Smooth muscle cell of the brain vasculature (primary cell): Measurements from ENCODE around the gene NPTX2.

Experiments
- DNase-seq: peaks from one replicate; pipeline ENCODE4 v3.0.0-alpha.2; 2012; ENCODE audit warnings: low read depth, low spot score

Gene NPTX2

GRCh38 chr7:98618786-98619185, 1.7 kb downstream of the NPTX2 start:
- DNase-seq, result no peak

DNA sequence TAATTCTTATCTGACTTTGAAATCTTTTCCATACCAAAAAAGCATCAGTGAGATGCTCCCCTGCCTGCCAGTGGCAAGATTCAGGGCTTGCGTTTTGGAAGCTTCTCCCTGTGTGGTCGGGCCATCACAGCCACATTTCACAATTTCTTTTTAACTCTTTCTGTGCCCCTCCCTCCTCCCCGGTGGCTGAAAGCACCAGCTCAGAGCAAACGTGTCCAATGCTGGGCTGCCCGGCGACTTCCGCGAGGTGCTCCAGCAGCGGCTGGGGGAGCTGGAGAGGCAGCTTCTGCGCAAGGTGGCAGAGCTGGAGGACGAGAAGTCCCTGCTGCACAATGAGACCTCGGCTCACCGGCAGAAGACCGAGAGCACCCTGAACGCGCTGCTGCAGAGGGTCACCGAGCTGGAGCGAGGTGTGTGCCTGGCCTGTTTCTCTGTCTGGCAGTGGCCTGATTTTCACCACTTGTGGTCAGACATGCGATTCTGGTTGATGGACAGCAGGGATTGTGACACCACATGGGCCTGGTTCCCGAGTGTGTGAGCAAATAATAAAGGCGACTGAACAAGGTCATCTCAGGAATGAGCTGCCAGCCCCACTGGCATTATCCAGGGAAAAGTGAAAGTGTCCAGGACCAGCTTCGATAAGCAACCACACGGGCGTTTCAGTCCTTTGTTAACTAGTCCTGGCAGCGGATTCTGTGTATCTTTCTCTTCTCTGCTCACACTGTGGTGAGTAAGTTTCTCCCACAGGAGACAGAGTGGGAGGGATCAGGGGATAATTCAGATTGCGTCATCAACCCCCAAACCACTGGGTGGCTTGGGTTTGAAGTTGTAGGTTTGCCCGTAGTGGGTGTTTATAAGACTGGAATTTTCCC, 2.6 kb downstream of the NPTX2 start:
- no peak for DNase-seq

- DNase-seq, result no peak
Measured at GRCh38 chr7:98621573-98622482, 4.7 kb downstream of the NPTX2 start.

DNA sequence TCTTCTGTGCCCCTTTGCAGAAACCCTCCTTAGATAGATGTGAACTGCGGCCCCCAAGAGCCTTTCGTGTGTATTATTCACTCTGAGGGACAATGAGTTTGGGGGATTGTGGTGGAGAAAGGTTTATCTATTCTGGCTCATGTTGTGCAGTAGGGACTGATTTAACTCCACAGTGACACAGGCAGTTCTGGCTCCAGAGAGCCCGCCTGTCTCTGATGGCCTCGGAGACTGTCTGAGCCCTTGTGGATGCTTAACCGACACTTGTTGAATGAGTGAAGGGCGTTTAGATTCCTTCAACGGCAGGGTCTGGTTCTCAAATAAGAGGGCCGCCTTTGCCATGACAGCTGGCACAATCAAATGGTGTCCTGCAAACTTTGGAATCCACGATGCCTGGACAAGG, 5.8 kb downstream of the NPTX2 start:
- no peak for DNase-seq

DNA sequence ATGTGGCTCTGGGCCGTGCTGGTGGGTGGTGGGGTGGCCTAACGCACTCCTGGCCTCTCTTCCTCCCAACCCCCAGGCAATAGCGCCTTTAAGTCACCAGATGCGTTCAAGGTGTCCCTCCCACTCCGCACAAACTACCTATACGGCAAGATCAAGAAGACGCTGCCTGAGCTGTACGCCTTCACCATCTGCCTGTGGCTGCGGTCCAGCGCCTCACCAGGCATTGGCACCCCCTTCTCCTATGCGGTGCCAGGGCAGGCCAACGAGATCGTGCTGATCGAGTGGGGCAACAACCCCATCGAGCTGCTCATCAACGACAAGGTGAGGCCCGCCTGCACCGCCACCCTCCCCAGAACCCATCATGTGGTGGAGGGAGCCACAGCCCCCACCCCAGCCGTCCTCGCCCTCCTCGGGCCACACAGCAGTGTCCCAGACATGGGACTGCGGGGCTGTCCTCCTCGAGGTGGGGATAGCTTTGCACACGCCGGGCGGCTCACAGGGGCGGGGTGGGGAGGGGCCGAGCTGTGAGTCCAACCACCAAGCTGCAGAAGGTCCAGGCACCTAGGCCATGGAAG, 7.8 kb downstream of the NPTX2 start:
- DNase-seq, result no peak

DNA sequence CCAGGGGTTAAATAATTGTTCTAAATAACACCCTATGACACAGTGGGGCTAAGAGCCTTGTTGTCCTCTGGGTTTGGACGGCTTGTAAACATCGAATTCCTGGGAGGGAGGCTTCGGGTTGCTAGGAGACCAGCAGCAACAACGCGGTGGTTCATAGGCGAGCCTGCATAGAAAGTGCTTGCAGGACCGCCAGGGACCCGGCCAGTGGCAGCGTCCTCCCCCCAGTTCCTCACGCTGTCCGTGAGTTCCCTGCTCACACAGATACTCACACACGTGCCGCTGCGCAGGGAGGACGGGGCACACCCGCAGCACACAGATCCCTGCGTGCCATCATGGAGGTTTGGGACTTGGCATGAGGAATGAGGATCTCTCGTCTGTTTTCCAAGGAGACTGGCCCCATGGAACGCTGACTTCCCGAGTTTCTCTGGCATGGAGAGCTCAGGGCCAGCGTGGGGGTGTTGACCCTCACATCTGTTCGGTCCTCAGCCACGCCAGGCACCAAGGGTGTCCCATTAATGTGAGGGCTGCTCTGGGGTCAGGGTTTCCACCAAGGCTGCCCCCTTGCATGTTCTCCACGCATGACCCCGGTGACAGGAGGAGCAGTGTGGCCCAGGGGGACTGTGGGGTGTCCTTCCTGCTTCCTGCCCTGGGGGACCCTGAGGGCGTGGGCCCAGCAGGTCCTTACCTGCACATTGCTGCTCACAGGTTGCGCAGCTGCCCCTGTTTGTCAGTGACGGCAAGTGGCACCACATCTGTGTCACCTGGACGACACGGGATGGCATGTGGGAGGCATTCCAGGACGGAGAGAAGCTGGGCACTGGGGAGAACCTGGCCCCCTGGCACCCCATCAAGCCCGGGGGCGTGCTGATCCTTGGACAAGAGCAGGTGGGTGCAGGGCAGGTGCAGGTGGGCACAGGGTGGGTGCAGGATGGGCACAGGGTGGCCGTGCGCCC, 9.7 kb downstream of the NPTX2 start:
- no peak for DNase-seq

DNA sequence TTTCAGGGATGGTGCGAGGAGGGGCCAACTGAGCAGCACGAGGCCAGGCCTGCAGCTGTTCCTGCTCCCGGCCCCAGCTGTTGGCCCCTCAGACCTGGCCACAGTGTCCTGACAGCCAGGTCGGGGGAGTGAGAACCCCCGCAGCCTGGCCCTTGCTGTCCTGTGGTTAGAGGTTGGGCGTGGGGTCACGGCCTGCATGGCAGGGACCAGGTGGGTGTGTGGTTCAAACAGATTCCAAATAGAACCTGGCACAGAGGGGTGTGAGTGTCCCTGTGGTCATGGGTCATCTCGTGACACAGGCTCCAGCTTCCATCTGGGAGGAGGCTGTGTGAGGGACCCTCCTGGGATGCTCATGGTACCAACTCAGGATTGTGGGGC, 10.3 kb downstream of the NPTX2 start:
- no peak for DNase-seq

GRCh38 chr7:98628418-98628817, 11.3 kb downstream of the NPTX2 start:
- DNase-seq, result no peak

- no peak for DNase-seq
Measured at GRCh38 chr7:98629001-98629431, 11.9 kb downstream of the NPTX2 start.

GRCh38 chr7:98630149-98630548, 13.1 kb downstream of the NPTX2 start:
- no peak for DNase-seq

- no peak for DNase-seq
Measured at GRCh38 chr7:98630770-98631169, 13.7 kb downstream of the NPTX2 start.

- no peak for DNase-seq
Measured at GRCh38 chr7:98638853-98639252, 21.8 kb downstream of the NPTX2 start.

DNA sequence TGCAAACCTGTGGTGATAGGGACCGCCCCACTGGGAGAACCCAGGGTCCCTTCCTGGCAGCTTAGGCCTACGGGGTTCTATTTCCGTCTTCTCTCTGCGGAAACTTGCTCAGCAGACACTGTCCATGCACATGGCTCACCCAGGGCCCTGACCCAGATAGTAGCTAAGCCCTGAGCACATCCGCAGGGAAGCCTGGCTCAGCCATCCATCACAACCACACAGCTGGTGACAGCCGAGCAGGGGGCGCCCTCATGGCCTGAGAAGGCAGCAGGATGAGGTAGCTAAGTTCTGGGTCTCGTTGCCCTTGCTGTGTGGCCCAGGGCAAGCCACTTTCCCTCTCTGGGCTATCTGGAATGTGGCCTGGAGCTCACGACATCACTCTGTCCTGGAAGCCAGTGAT, 23.3 kb downstream of the NPTX2 start:
- DNase-seq, result no peak

DNA sequence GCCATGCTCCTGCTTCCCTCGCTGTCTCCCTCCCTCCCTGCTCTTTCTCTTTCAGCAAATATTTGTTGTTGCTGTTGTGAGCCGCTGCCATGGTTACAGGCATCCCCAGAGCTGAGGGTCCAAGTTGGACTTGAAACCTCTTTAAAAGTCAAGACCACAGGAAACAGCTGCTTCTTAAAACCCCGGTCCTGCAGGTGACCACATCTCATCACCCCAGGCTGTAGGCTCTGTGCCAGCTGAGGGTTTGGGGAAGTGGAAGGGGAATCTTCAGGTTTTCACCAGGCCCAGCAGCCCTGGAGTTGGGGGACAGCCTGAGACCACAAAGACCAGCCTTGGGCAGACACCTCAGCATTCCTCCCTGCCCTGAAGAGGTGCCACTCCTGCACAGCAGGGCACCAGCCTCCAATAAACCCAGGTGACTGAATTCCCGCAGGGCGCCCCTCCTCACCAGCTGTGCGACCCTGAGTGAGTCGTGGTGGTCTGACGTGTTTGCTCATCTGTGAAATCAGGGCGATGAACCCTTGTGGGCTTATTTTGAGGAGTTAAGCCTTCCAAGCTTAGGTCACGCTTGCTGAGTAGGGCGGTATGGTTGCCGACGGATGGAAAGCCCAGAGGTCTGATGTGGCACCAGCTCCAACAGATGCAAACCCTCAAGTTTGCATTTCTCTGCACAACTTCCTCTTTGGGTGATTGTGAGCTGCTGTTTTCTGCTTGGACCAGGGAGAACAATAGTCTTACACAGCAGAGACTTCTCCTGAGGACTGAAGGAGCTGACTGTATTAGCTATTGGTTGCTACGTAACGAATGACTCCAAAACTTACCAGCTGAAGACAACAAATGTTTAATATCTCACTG, 24.8 kb downstream of the NPTX2 start:
- DNase-seq, result no peak

GRCh38 chr7:98643236-98643985, 26.3 kb downstream of the NPTX2 start:
- DNase-seq, result no peak

- DNase-seq, result no peak
Measured at GRCh38 chr7:98646465-98646864, 29.4 kb downstream of the NPTX2 start.

GRCh38 chr7:98647326-98647725, 30.2 kb downstream of the NPTX2 start:
- DNase-seq, result no peak

GRCh38 chr7:98651760-98652159, 34.7 kb downstream of the NPTX2 start:
- DNase-seq, result no peak

DNA sequence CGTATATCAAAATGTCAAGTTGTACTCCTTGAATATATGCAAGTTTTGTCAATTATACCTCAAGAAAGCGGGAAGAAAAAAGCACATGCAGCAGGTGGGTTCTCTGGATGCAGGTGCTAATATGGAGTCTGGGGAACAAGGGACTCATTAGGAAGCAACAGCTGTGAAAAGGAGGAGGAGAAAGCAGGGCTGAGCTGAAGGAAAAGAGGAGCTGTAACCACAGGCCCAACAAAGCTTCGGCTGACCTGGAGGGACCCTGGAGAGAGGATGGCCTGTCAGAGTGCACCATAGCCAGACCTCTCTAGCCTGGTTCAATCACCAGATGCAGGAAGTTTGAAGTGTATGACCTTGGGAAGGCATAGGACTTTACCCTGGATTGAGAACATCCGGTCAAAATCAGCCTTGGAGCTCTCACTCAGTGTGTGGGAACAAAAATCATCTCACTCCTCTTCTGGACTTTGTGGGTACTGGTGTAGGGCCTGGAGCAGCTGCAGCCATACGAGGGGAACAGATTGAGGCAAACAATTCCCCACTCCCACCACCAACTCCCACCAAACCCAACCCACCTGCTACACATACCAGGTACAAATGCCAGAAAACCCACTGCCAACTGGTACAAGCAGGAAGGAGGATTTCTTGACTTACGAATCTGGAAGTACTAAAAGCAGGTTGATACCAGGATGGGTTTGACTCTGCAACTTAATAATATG, 36.7 kb downstream of the NPTX2 start:
- no peak for DNase-seq
